ENCODE measurements around the gene TEX52.

DNA sequence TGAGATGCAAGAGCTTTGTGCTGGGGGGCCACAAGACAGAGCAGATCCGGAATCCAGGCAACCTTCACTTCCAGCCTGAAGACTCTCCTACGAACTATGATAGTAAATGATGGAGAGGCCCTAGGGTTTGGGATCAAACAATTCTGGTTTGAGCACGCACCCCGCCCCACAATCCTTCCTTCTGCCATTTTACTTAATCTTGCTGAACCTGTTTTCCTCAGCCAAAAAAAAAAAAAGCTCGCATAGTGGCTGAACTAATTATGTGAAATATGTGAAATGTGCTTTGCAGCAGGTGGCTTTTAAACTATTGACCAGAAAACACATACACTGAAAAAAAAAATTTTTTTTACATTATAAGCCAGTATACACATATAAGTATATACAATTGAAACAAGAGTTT lies 45.0 kb downstream of the TEX52 start:
- TF ChIP-seq, protein P1, sequence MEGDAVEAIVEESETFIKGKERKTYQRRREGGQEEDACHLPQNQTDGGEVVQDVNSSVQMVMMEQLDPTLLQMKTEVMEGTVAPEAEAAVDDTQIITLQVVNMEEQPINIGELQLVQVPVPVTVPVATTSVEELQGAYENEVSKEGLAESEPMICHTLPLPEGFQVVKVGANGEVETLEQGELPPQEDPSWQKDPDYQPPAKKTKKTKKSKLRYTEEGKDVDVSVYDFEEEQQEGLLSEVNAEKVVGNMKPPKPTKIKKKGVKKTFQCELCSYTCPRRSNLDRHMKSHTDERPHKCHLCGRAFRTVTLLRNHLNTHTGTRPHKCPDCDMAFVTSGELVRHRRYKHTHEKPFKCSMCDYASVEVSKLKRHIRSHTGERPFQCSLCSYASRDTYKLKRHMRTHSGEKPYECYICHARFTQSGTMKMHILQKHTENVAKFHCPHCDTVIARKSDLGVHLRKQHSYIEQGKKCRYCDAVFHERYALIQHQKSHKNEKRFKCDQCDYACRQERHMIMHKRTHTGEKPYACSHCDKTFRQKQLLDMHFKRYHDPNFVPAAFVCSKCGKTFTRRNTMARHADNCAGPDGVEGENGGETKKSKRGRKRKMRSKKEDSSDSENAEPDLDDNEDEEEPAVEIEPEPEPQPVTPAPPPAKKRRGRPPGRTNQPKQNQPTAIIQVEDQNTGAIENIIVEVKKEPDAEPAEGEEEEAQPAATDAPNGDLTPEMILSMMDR (conservative IDR thresholded peaks at IDR 0.05; ENCODE audit: low read length): no peak
- no peak for TF ChIP-seq EZH2phosphoT487 (IDR thresholded peaks at IDR 0.05; ENCODE audit: borderline replicate concordance, low read depth, low read length)

All from OCI-LY7 (cell line).